Epithelial cell of proximal tubule (primary cell): ENCODE data around the gene PAK5. TPM values are rescaled to one million over a fixed set of nuclear protein-coding genes. Genes with fewer than 3 reads are reported as not detected.

Source experiments
- DNase-seq: peaks from one replicate; pipeline ENCODE4 v3.0.0-alpha.2; 2011; ENCODE audit warnings: low read depth
- H3K4me3 ChIP-seq: 2 replicates; pipeline ENCODE4 v1.5.1; 2011; ENCODE audit warnings: low read depth, mild to moderate bottlenecking, low read length
- total RNA-seq: library from RNA; depleted of rRNA; stranded (reverse); fragments of >200 nt; gene quantifications from 2 replicates; pipeline ENCODE4 v1.2.3, GENCODE V29; 2015
- TF ChIP-seq, protein P1 (sequence below): conservative IDR thresholded peaks from 2 replicates; pipeline ENCODE4 v1.5.1; 2012; ENCODE audit warnings: low read depth, mild to moderate bottlenecking, low read length

Gene PAK5
- total RNA-seq, 1 donor from 2014 or later = not detected

DNA sequence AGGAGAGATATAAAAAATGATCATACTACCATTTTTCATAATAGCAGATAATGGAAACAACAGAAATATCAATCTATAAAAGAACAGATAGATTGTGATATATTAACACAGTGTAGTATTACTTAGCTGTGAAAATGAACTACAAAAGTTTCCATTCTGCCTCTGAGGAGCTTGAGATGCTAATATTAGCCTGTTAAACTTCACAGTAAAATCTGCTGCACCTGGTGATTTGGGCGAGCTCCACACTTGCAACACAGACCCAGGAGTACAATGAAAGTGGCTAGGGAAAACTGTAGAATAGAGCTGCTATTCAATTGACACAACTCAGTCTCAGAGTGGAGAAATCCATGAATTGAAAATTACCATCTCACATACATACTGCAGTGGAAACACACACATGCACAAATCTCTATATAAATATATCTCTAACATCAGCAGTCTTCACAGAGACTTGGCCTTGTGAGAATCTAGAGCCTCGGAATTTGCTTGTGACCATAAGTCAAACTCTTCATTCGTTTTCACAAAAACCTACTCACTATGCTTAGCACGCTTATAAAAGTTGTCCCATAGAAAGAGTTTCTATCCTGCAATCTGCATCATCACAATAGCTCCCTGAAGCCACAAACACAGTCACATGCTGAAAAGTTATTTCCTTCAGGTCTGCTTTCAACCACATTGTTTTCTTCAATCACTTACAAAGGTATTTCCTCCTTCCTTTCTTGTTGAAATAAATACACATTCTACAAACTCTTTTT, 133.0 kb downstream of the PAK5 start:
- no peak overlapping the region for H3K4me3 ChIP-seq
- DNase-seq = no peak
- TF ChIP-seq, protein P1, sequence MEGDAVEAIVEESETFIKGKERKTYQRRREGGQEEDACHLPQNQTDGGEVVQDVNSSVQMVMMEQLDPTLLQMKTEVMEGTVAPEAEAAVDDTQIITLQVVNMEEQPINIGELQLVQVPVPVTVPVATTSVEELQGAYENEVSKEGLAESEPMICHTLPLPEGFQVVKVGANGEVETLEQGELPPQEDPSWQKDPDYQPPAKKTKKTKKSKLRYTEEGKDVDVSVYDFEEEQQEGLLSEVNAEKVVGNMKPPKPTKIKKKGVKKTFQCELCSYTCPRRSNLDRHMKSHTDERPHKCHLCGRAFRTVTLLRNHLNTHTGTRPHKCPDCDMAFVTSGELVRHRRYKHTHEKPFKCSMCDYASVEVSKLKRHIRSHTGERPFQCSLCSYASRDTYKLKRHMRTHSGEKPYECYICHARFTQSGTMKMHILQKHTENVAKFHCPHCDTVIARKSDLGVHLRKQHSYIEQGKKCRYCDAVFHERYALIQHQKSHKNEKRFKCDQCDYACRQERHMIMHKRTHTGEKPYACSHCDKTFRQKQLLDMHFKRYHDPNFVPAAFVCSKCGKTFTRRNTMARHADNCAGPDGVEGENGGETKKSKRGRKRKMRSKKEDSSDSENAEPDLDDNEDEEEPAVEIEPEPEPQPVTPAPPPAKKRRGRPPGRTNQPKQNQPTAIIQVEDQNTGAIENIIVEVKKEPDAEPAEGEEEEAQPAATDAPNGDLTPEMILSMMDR = no peak

DNA sequence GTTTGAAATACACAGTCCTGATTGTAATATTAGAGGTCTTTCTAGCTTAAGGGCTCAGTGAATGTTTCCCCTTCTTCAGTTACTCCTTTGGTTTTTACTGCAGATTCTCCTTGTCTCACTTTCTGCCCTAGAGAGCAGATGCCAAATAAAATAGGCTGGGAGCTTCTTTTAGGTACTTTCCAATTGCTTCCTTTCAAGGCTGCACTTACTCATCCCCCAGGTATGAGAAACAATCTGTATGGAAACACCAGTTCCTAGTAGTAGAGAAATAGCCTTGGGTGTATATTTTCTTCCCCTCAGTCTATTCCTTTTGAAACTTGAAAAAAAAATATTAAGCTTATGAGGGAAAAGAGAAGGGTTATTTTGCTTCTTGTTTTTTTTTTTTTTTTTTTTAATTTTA, 139.7 kb downstream of the PAK5 start:
- TF ChIP-seq, protein P1 = no peak
- no peak overlapping the region for H3K4me3 ChIP-seq
- DNase-seq = no peak

DNA sequence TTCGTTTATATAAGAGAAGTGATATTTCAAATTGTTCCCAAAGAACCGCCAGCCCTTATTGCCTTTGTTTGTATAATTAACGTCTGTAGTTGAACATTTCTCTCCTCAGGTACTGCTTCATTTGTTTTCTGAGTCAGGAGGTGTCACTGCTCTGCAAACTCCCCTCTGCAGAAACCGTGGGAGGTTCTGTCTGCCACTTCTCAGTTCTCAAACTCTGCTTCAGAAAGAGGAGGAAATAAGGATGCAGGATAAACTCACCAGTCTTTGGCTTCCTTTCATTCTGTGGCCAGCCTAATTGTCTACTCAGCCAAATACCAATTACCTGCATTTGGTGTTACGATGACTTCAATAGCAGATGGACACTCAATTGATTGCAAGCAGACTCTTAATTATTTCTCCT, 149.8 kb downstream of the PAK5 start:
- TF ChIP-seq, protein P1 = no peak
- no peak for DNase-seq
- H3K4me3 ChIP-seq = no peak overlapping the region

DNA sequence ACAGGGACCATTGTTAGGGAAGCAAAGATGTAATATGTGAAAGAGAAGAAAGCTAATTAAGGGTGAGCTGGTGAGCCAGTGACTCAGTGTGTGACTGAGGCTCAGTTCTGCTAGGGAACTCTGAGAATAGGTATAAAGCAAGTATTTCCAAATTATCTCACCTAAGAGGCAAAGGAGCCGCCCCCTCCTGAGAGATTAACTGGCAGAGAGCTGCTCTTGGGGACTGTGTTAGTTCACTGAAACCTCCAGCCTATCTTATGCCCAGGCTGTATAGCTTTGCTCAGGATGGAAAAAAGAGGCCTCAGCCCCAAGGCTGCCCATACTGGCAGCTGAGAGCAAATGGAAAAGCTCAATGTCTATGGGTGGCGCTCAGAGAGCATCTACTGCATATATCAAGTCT, 152.0 kb downstream of the PAK5 start:
- H3K4me3 ChIP-seq = no peak overlapping the region
- no peak for DNase-seq
- TF ChIP-seq, protein P1 = no peak

DNA sequence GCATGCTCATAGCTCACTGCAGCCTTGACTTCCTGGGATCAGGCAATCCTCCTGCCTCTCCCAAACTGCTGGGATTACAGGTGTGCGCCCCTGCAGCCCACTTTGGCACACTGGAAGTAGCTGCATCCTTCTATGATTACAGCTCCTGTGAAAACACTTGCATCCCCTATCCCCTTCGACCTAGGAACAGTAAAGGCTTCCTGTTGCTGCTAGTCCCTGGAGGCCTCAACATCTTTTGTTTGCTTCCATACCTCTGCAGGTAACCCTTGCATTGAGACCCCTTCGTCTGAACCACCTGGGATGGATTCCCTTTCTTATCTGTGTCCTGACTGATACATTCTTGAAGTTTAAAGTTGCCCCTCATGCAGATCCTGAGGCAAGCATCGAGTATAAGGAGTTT, 152.4 kb downstream of the PAK5 start:
- H3K4me3 ChIP-seq = no peak overlapping the region
- TF ChIP-seq, protein P1 = no peak
- no peak for DNase-seq

DNA sequence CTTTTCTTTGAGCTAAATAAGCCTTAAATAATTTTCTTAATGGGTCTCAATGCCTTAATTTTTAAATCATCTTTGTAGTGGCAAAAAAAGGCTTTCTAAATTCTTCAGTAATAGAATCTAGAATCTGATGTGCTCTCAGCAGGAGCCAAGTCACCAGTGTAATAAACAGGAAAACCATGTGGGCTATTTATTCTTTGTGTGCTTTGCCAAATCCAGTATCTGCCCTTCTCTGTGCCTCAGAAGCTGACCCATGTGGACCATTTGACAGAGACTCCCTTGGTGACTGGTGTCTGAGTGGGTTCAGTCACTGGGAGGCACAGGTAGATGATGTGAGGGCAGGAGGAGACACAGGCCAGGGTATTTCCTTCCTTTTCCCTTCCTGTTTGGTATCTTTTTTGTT, 152.9 kb downstream of the PAK5 start:
- TF ChIP-seq, protein P1 = no peak

DNA sequence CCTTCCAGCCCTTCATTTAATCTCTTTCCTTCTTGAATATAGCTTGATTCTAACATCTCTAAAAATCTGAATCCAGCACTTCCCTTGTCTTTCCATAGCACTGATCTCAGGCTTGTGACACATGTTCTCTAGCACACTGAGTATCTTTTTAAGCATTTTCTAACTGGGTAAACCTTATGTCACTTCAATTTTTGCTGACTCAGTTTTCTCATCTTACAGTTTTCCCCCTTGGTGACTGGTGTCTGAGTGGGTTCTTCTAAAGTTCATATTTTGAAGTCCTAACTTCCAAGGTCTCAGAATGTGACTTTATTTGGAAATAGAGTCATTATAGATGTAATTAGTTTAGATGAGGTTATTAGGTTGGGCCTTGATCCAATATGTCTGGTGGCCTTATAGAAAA, 153.9 kb downstream of the PAK5 start:
- no peak for DNase-seq
- no peak overlapping the region for H3K4me3 ChIP-seq
- TF ChIP-seq, protein P1 = no peak

More for the DNA sequence above, 152.9 kb downstream of the PAK5 start:
- no peak for DNase-seq
- H3K4me3 ChIP-seq = no peak overlapping the region
